ENCODE results near the gene MT1HL1.

The MT1HL1 gene

GRCh38 chr1:237004116-237004515 lies at the start of gene MT1HL1:
Gene MT1HL1, minus strand, starts transcription at chr1:237004441. Its CDS starts 69 bp downstream, at chr1:237004372.
- DNase-seq (ENCODE audit: low read depth in 3 of 3, low spot score in 1 of 3) = no peak

- no peak for DNase-seq (ENCODE audit: low read depth in 3 of 3, low spot score in 1 of 3)
Measured at GRCh38 chr1:237050915-237051314, 46.7 kb upstream of the MT1HL1 start.

- DNase-seq (ENCODE audit: low read depth in 3 of 3, low spot score in 1 of 3) = no peak
Measured at GRCh38 chr1:237050185-237050584, 45.9 kb upstream of the MT1HL1 start.

GRCh38 chr1:237048803-237049202 lies 44.6 kb upstream of the MT1HL1 start:
- DNase-seq (ENCODE audit: low read depth in 3 of 3, low spot score in 1 of 3) = no peak

DNA sequence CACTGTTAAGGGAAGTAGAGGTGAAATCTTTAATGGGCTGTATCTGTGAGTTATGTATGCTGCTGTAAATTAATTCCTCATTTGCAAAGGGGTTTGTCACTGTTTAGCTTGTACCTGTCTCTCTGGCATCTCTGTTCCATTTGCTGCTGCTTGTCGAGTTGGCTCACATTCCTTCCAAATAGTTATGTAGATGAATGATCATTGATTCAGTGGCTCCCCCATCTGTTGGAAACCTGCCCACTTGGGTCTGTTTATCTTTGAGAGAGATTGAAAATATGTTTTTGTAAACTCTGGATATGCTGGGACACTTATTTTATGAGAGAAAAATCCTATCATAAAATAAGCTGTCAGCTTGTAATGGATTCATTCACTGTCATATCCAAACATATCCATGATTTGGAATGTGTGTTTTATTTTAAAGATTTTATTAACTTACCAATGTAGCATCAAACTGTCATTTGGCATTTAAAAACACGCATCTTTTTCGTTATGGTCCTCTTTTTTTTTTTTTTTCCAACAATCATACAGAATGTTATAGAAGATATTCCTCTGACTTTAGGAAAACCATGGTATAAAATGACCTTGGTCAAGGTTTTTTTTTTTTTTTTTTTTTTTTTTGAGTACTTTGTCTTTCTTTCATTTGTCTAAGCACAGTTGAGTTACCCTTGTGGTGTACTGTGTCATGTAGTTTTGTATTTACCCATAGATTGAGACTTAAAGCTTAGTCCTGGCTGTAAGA lies 41.2 kb upstream of the MT1HL1 start:
- DNase-seq (ENCODE audit: low read depth in 3 of 3, low spot score in 1 of 3) = no peak

- DNase-seq (ENCODE audit: low read depth in 3 of 3, low spot score in 1 of 3) = no peak
Measured at GRCh38 chr1:237043846-237044636, 39.8 kb upstream of the MT1HL1 start.

DNA sequence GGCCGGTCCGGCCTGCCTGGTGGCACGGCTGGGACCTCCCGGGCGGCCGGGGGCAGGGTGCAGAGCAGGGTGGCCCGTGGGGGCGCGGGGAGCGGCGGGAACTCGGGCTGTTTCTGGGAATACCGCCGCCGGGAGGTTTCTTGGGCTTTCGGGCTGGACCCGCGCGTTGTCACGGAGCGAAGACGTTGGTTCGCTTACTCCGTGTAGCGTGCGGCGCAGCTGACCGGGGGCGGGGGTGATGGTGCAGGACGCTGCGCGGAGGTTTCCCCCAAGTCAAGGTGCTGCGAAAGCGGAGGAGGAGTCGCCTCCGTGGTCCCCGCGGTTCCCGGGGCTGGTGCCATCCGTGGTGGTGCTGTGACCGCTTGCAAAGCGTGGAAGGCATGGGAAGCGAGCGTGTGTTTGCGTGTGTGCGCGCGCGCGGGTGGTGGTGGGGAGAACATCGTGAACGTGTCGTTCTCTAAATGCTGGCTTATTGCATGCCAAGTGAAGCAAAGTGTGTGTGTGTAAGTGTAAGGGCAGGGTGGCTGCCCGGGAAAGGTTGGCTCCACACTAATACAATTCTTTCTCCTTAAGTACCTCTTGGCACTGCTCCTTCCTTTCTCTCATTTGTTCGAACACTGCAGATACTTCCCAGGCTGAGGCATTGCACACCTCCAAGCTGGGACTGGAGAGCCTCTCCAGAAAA lies 38.8 kb upstream of the MT1HL1 start:
- no peak for DNase-seq (ENCODE audit: low read depth in 3 of 3, low spot score in 1 of 3)

GRCh38 chr1:237042526-237042891 lies 38.3 kb upstream of the MT1HL1 start:
- no peak for DNase-seq (ENCODE audit: low read depth in 3 of 3, low spot score in 1 of 3)

- DNase-seq (ENCODE audit: low read depth in 3 of 3, low spot score in 1 of 3) = no peak
Measured at GRCh38 chr1:237041795-237042525, 37.7 kb upstream of the MT1HL1 start, which contains the start of gene RYR2. Gene RYR2, plus strand, starts transcription at chr1:237042184. Its CDS starts 338 bp downstream, at chr1:237042522.

- no peak for DNase-seq (ENCODE audit: low read depth in 3 of 3, low spot score in 1 of 3)
Measured at GRCh38 chr1:237041461-237041794, 37.2 kb upstream of the MT1HL1 start.

GRCh38 chr1:237040823-237041222 lies 36.6 kb upstream of the MT1HL1 start:
- DNase-seq (ENCODE audit: low read depth in 3 of 3, low spot score in 1 of 3) = no peak

DNA sequence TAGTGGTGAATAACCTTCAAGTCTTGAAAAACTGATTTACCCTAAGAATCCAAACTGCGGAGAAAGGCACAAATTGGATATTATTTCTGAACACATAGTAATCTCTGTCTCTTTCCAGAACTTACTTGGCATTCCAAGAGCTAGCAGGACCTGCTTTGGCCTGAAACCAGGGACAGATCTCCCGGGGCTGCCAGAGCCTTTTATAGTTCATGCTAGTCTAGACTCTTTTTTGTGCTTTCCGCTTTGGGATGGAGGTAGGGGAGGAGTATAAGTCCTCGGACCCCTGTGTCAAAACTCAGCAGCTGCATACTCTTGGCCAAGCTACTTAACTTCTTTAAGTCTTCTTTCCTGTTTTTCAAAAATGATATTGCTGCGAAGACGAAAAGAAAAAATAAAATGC lies 34.0 kb upstream of the MT1HL1 start:
- no peak for DNase-seq (ENCODE audit: low read depth in 3 of 3, low spot score in 1 of 3)

DNA sequence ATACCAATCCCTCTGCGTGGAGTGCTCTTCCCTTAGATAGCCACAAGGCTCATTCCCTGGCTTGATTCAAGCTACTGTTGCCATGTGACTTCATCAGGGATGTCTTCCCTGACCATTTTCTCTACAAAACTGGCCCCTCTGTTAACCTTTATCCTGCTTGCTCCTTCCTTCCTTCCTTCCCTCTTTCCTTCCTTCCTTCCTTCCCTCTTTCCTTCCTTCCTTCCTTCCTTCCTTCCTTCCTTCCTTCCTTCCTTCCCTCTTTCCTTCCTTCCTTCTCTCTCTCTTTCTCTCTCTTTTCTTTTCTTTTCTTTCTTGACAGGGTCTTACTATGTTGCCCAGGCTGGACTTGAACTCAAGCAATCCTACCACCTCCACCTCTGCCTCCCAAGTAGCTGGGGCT lies 31.5 kb upstream of the MT1HL1 start:
- no peak for DNase-seq (ENCODE audit: low read depth in 3 of 3, low spot score in 1 of 3)

DNA sequence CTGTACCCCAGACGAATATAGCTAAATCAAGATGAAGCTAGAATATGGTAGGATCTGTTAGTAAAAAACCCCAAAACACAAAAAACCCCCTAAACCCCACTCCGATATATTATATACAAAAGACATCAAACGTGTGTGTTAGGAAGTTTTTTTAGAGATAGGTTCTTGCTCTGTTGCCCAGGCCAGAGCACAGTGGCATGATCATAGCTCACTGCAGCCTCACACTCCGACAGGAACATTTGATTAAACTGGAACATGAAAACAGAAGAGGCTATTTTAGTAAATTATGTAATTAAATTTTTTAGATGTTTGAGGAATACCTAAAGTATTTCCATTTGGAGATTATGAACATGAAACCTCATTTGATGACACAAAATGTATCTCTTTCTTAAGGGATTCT lies 29.6 kb upstream of the MT1HL1 start:
- DNase-seq (ENCODE audit: low read depth in 3 of 3, low spot score in 1 of 3) = no peak

- DNase-seq (ENCODE audit: low read depth in 3 of 3, low spot score in 1 of 3) = no peak
Measured at GRCh38 chr1:237033061-237033460, 28.8 kb upstream of the MT1HL1 start.

GRCh38 chr1:237032029-237032428 lies 27.8 kb upstream of the MT1HL1 start:
- DNase-seq (ENCODE audit: low read depth in 3 of 3, low spot score in 1 of 3) = no peak

DNA sequence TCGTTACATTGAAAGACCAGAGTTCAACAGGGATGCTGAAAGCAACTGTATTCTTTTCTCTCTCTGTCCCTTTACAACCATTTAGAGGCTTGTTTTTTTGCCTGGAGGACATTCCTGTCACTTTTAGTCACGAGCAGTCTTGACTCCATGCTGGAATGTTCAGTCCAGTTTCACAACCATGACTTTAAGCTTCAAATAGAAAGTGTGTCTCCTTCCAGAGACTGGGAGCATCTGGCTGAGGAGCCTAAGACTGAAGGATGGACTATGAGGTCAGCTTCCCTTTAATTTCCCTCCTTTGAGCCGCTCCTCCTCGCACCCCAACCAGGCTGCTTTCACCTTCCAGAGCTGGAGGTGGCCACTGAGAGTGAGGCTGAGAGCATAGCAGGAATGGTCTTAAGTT lies 27.2 kb upstream of the MT1HL1 start:
- no peak for DNase-seq (ENCODE audit: low read depth in 3 of 3, low spot score in 1 of 3)

- no peak for DNase-seq (ENCODE audit: low read depth in 3 of 3, low spot score in 1 of 3)
Measured at GRCh38 chr1:237029850-237030535, 25.8 kb upstream of the MT1HL1 start.

DNA sequence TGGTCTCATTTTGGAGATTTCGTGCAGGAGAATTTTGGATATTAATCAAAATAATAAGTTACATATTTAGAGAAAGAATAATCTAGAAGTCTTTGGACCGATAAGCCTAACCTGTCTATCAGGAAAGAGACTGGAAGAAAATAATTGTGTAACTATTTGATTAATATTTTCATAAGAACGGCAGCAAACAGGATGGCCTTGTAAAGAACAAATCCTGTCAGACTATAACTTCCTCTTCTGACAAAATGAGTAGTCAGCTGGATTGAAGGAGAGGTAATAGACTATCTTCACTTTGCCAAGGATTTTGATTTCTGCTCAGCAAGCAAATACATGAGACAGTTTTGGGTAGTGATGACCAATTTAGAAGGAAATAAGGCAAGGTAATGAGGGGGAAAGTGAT lies 25.0 kb upstream of the MT1HL1 start:
- no peak for DNase-seq (ENCODE audit: low read depth in 3 of 3, low spot score in 1 of 3)

- DNase-seq (ENCODE audit: low read depth in 3 of 3, low spot score in 1 of 3) = no peak
Measured at GRCh38 chr1:237025358-237026074, 21.3 kb upstream of the MT1HL1 start.

All from stimulated activated CD4-positive, alpha-beta T cell treated with anti-CD3 and anti-CD28 coated beads, TNF-alpha, amount 100 ng/mL, for 1 hour (primary cell).